Natural killer cell treated with Interleukin-12 subunit alpha and Interleukin-12 subunit beta and Interleukin-15 and Interleukin-18, amount 100 ng/mL, for 72 hours (primary cell): ENCODE data around the gene FAM184B. TPM values are rescaled to one million over a fixed set of nuclear protein-coding genes. Genes with fewer than 3 reads are reported as not detected.

Source experiments
- ATAC-seq, 2 donors: fragments of 150-1000 bp; cut with Tn5 transposase in 1 of 2; sonication (Bioruptor Pico), chemical (Tn5 transposase) in 1 of 2; 2 replicates each; pipeline ENCODE4 v1.10.0; 2021
- DNase-seq: peaks from one replicate; pipeline ENCODE4 v3.0.0; 2022; ENCODE audit warnings: low spot score
- H3K27ac Mint-ChIP-seq, 2 donors: 1 replicate in 1 of 2; 2 replicates in 1 of 2; pipeline ENCODE4 v1.8.0; 2022; ENCODE audit warnings: mixed read lengths in 2 of 2, mild to moderate bottlenecking in 1 of 2, moderate library complexity in 1 of 2
- H3K27me3 Mint-ChIP-seq, 2 donors: 1 replicate in 1 of 2; 2 replicates in 1 of 2; pipeline ENCODE4 v1.8.0; 2022; ENCODE audit warnings: mixed read lengths in 2 of 2
- H3K36me3 Mint-ChIP-seq: one replicate; pipeline ENCODE4 v1.8.0; 2022; ENCODE audit warnings: mixed read lengths
- H3K4me1 Mint-ChIP-seq, 2 donors: 1 replicate in 1 of 2; 2 replicates in 1 of 2; pipeline ENCODE4 v1.8.0; 2022; ENCODE audit warnings: low read depth in 2 of 2, mixed read lengths in 2 of 2, mild to moderate bottlenecking in 1 of 2
- H3K4me3 Mint-ChIP-seq: one replicate; pipeline ENCODE4 v1.8.0; 2022; ENCODE audit warnings: mixed read lengths
- H3K9me3 Mint-ChIP-seq: 2 replicates; pipeline ENCODE4 v1.8.0; 2022; ENCODE audit warnings: mixed read lengths
- total RNA-seq, 2 donors: library from RNA; stranded (reverse); gene quantifications; one replicate each; pipeline ENCODE4 v1.2.3, GENCODE V29; 2022

The FAM184B gene
- total RNA-seq, 2 donors from 2014 or later = not detected

- Mint-ChIP-seq H3K9me3 (no peaks in the 10 kb centered on the region), H3K27me3 (peaks cover 0 to 5% of the 10 kb centered on the region in 2 donors)
- peak in 1 of 2 donors; percentile 20 for ATAC-seq
Observed at GRCh38 chr4:17647176-17647806, 134.1 kb downstream of the FAM184B start.

GRCh38 chr4:17646693-17647092, 134.7 kb downstream of the FAM184B start:
- Mint-ChIP-seq H3K4me3 (no peak overlapping the region), H3K9me3 (no peaks in the 10 kb centered on the region), H3K36me3 (peaks cover 6% of the 10 kb centered on the region), H3K27me3 (peaks cover 0 to 5% of the 10 kb centered on the region in 2 donors), H3K27ac (no peak overlapping the region), H3K4me1 (peaks cover 0 to 5% of the 10 kb centered on the region in 2 donors)
- DNase-seq (no peak), ATAC-seq (no peak)

More at GRCh38 chr4:17647176-17647806, 134.1 kb downstream of the FAM184B start:
- Mint-ChIP-seq H3K4me1 (peaks cover 0 to 5% of the 10 kb centered on the region in 2 donors), H3K36me3 (peaks cover 6% of the 10 kb centered on the region), H3K4me3 (no peak overlapping the region), H3K27ac (no peak overlapping the region)
- no peak for DNase-seq

- Mint-ChIP-seq H3K36me3 (peaks cover 6% of the 10 kb centered on the region), H3K27ac (no peak overlapping the region)
Observed at GRCh38 chr4:17642398-17642783, 139.0 kb downstream of the FAM184B start.

GRCh38 chr4:17639136-17639535, 142.3 kb downstream of the FAM184B start:
- Mint-ChIP-seq H3K36me3 (no peaks in the 10 kb centered on the region), H3K27me3 (no peaks in the 10 kb centered on the region), H3K9me3 (no peaks in the 10 kb centered on the region), H3K4me1 (peaks cover 0 to 5% of the 10 kb centered on the region in 2 donors), H3K27ac (no peak overlapping the region), H3K4me3 (no peak overlapping the region)
- DNase-seq (no peak), ATAC-seq (no peak)

More at GRCh38 chr4:17642398-17642783, 139.0 kb downstream of the FAM184B start:
- peaks cover 0 to 5% of the 10 kb centered on the region in 2 donors for H3K4me1 Mint-ChIP-seq
- no peaks in the 10 kb centered on the region for H3K27me3 Mint-ChIP-seq
- no peak overlapping the region for H3K4me3 Mint-ChIP-seq
- DNase-seq (no peak), ATAC-seq (no peak)
- H3K9me3 Mint-ChIP-seq = no peaks in the 10 kb centered on the region

DNA sequence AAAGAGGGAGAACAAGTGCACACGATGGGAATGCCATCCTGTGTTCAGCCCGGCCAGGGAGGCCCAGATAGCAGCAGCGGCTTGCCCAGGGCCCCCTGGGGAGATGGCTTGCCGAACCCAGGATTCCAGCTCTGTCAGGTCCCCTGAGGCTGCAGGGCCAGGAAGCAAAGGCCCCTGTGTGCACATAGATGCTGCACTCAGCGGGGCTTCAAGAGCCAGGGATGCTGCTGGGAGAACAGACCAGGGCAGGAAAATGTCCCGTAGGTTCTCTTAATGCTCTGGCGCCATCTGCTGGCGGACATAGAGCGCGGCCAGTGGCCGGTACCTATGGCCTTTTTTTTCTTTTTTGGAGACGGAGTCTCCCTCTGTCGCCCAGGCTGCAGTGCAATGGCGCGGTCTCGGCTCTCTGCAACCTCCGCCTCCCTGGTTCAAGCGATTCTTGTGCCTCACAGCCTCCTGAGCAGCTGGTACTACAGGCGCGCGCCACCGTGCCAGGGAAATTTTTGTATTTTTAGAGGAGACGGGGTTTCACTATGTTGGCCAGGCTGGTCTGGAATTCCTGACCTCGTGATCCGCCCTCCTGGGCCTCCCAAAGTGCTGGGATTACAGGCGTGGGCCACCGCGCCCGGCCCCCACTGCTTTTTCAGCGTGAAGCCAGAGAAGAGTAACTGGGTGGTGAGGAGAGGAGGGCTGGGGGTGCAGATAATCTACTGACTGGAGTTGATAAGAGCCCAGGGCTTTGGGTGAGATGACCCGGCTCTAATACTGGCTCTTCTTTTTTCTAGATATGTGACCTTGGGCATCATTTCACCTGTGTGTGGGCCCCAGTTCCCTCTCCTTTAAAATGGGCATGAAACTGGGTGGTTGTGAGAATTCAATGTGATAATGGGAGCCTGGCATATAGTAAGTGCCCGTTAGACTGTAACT, 144.5 kb downstream of the FAM184B start:
- H3K27me3 Mint-ChIP-seq = no peaks in the 10 kb centered on the region
- no peaks in the 10 kb centered on the region for H3K9me3 Mint-ChIP-seq
- peak; percentile 80 to 85 for ATAC-seq
- no peak overlapping the region for H3K4me3 Mint-ChIP-seq
- H3K4me1 Mint-ChIP-seq = no peaks in the 10 kb centered on the region
- DNase-seq = peak; percentile 73
- H3K36me3 Mint-ChIP-seq = no peaks in the 10 kb centered on the region
- H3K27ac Mint-ChIP-seq = peak overlapping the region in 1 of 2 donors; percentile 48

GRCh38 chr4:17636341-17636695, 145.1 kb downstream of the FAM184B start:
- DNase-seq = no peak
- ATAC-seq = peak in 1 of 2 donors; percentile 34
- H3K9me3 Mint-ChIP-seq = no peaks in the 10 kb centered on the region
- no peaks in the 10 kb centered on the region for H3K27me3 Mint-ChIP-seq
- H3K4me3 Mint-ChIP-seq = no peak overlapping the region
- peak overlapping the region in 1 of 2 donors; percentile 48 for H3K27ac Mint-ChIP-seq
- peaks cover 5% of the 10 kb centered on the region for H3K36me3 Mint-ChIP-seq
- H3K4me1 Mint-ChIP-seq = no peaks in the 10 kb centered on the region

GRCh38 chr4:17635056-17635455, 146.4 kb downstream of the FAM184B start:
- Mint-ChIP-seq H3K27me3 (no peaks in the 10 kb centered on the region), H3K4me1 (no peaks in the 10 kb centered on the region), H3K36me3 (peaks cover 5% of the 10 kb centered on the region), H3K9me3 (no peaks in the 10 kb centered on the region), H3K27ac (no peak overlapping the region), H3K4me3 (no peak overlapping the region)
- ATAC-seq (no peak), DNase-seq (no peak)

GRCh38 chr4:17633600-17633999, 147.8 kb downstream of the FAM184B start:
- Mint-ChIP-seq H3K4me1 (peaks cover 0 to under 1% of the 10 kb centered on the region in 2 donors), H3K4me3 (no peak overlapping the region), H3K36me3 (peaks cover 6% of the 10 kb centered on the region), H3K27ac (no peak overlapping the region), H3K9me3 (no peaks in the 10 kb centered on the region), H3K27me3 (no peaks in the 10 kb centered on the region)
- ATAC-seq (no peak), DNase-seq (no peak)

- Mint-ChIP-seq H3K4me1 (peaks cover 0 to 5% of the 10 kb centered on the region in 2 donors), H3K9me3 (no peaks in the 10 kb centered on the region), H3K4me3 (no peak overlapping the region), H3K36me3 (peaks cover 28% of the 10 kb centered on the region), H3K27ac (no peak overlapping the region), H3K27me3 (no peaks in the 10 kb centered on the region)
- DNase-seq (no peak), ATAC-seq (no peak)
Observed at GRCh38 chr4:17630228-17630627, 151.2 kb downstream of the FAM184B start.

DNA sequence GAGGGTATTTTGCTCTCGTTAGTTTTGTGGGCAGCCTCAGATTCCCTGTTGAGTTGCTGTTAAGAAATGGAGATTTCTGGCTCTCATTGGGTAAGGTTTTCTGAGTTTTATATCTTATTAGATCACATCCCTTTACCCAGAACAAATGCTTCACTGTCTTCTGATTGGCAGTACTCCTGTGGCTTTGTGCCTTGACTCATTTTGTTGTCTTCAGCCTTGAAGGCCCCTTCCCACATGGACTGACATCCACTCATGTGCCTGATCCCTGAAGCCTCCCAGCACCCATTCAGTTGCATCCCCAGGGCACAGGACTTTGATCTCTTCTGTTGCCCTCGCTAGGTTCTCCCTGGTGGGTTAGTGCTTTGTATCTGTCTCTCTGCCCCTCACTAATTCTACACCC, 156.6 kb downstream of the FAM184B start:
- H3K27me3 Mint-ChIP-seq = no peaks in the 10 kb centered on the region

GRCh38 chr4:17623451-17624001, 157.9 kb downstream of the FAM184B start:
- Mint-ChIP-seq H3K27ac (no peak overlapping the region), H3K27me3 (no peaks in the 10 kb centered on the region), H3K9me3 (no peaks in the 10 kb centered on the region), H3K36me3 (peaks cover 50% of the 10 kb centered on the region), H3K4me3 (no peak overlapping the region), H3K4me1 (peaks cover 7 to 24% of the 10 kb centered on the region in 2 donors)
- DNase-seq = no peak
- ATAC-seq = no peak

More for the DNA sequence above, 156.6 kb downstream of the FAM184B start:
- DNase-seq (no peak), ATAC-seq (no peak)
- Mint-ChIP-seq H3K4me3 (no peak overlapping the region), H3K4me1 (peaks cover 0 to 18% of the 10 kb centered on the region in 2 donors), H3K27ac (no peak overlapping the region), H3K36me3 (peaks cover 52% of the 10 kb centered on the region), H3K9me3 (no peaks in the 10 kb centered on the region)

DNA sequence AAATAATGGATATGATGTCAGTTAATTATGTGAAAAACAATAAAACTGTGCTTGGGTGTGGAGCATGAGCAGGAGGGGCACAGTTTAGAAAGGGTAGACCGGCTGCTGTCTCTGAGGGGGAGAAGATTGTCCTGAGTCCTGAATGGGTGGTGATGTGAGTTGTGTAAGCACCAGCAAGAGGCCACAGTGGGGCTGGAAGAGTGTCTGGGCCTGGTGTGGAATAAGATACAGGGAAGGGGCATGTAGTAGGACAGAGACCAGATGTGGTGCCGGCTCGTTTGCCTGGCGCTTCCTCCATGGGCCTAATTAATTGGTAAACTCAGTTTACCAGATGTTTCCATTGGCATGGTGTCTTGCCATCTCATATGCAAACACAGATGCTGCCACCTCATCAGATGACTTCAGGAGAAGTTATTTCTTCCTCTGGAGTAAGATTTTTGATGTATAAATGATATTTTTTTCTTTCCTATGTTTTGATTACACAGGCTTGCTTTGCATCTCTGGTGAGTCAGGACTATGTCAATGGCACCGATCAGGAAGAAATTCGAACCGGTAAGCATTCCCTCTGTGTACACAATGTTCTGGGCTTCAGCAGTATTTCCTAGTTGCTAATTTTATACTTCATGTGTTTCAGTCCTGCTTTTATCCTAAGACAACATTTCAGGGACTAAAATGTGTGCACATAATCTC, 161.9 kb downstream of the FAM184B start:
- Mint-ChIP-seq H3K9me3 (no peaks in the 10 kb centered on the region), H3K4me3 (no peak overlapping the region), H3K36me3 (peaks cover 30% of the 10 kb centered on the region), H3K27me3 (no peaks in the 10 kb centered on the region), H3K4me1 (peaks cover 21 to 35% of the 10 kb centered on the region in 2 donors), H3K27ac (peak overlapping the region in 1 of 2 donors; percentile 60)
- ATAC-seq (no peak), DNase-seq (no peak)

GRCh38 chr4:17618926-17619325, 162.5 kb downstream of the FAM184B start:
- H3K27ac Mint-ChIP-seq = peak overlapping the region in 1 of 2 donors; percentile 60
- ATAC-seq (no peak), DNase-seq (no peak)
- H3K36me3 Mint-ChIP-seq = peaks cover 24% of the 10 kb centered on the region
- peak overlapping the region; percentile 11 for H3K4me3 Mint-ChIP-seq
- no peaks in the 10 kb centered on the region for H3K27me3 Mint-ChIP-seq
- no peaks in the 10 kb centered on the region for H3K9me3 Mint-ChIP-seq
- peaks cover 27 to 32% of the 10 kb centered on the region in 2 donors for H3K4me1 Mint-ChIP-seq
